Stomach (tissue), 4 donors: ENCODE results near the gene AIFM2.

Source experiments
- CTCF ChIP-seq, 7 experiments: fragments of 450-650 bp in 4 of 7; fragments of 200-600 bp in 3 of 7; sonication (generic) in 3 of 7; IDR thresholded peaks; one replicate each; pipeline ENCODE4 v1.5.1; 2016 to 2019; ENCODE audit warnings: antibody characterized with exemption in 7 of 7, control low read depth in 2 of 7, mild to moderate bottlenecking in 1 of 7
- POLR2A ChIP-seq, 4 donors: fragments of 450-650 bp; IDR thresholded peaks; one replicate each; pipeline ENCODE4 v1.6.1; 2016; ENCODE audit warnings: antibody characterized with exemption in 4 of 4, control low read depth in 2 of 4, mild to moderate bottlenecking in 1 of 4, moderate library complexity in 1 of 4

- TF ChIP-seq POLR2A (IDR thresholded peaks at IDR 0.05) (no peak), CTCF (IDR thresholded peaks at IDR 0.05) (no peak)
Observed at GRCh38 chr10:70078329-70078728, 54.3 kb downstream of the AIFM2 start.
